Glomerular visceral epithelial cell (primary cell): ENCODE results near the gene PFKFB1.
A peak's percentile ranks its signal among the peaks of the same experiment; 100 is the strongest.

ENCODE experiments used
- DNase-seq: peaks from one replicate; pipeline ENCODE4 v3.0.0-alpha.2; 2016; ENCODE audit errors: extremely low spot score

The PFKFB1 gene

GRCh38 chrX:54922547-54922946 lies 71.4 kb downstream of the PFKFB1 start:
- no peak for DNase-seq

- DNase-seq = peak; percentile 67
Observed at GRCh38 chrX:54921427-54922021, 72.5 kb downstream of the PFKFB1 start.

DNA sequence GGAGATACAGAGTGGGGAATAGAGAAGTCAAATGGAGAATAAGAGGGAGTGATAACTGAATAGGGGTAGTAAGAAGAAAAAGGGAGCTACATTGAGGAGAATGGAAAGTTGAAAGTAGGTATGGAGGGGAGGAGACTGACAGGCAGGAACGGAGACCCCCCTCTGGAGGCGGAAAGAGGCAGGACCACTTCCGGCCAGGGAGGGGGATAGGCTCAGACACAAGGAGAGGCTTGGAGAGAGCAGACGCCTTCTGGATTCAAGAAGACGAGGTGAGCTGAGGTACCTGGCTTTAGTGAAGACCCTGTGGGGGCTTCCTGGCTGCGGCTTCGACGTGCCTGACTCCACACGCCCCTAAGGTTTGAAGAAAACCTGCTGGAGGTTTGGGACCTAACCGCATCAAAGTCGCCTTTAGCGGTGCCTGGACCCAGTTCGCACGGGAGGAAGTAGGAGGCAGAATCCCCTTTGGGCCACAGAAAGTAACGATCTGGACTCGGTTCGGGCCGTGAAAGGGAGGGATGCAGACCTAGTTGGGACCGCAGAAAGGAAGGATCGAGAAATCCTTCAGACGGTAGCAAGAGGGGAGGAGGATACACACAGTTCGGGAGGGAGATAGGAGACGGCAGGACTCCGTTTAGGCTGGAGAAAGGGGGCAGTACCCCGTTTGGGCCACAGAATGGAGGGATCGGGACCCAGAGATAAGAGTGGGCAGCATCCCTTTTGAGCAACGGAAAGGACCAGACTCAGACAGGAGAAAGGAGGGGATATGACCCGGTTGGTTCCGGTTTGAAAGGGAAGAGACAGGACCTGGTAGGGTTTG lies 73.2 kb downstream of the PFKFB1 start, which contains the start of gene TRO:
TRO (plus strand) TSS at position 215 of the 817 bp plus-strand sequence. CDS start 1,423 bp downstream, outside the sequence.
- DNase-seq = peak; percentile 24

DNA sequence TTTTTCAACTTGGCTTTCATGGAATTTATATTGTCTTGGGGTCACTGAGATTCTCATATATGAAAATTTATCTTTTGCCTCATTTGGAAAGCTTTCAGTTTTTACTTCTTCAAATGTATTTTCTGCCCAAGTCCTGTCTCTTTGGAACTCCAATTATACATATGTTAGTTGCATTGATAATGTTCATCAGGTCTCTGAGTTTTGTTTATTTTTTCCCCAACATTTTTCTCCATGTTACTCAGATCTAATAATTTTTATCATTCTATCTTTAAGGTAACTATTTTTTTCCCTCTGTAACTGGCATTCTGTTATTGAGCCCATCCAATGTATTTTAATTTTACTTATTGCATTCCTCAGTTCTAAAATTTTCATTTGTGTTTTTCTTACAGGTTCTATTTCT lies 84.0 kb downstream of the PFKFB1 start:
- no peak for DNase-seq

DNA sequence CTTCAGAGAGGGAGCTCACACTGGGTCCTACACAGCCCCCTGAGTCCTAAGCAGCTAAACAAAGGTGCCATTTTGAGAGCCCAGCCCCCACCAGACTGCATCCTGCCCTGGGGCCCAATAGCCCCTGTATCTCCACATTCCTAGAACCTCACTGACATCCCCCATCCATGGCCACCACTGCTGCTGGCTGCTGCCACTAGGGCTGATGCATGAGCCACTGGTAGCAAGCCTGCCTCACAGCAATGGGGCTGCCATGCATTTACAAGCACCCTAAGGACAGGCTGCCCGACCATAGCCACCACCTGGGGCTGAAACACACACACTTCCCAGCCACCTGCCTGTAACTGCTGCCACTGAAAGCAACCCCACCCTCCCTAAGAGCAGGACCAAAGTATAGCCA lies 99.8 kb downstream of the PFKFB1 start:
- DNase-seq = no peak

GRCh38 chrX:54891573-54891972 lies 102.4 kb downstream of the PFKFB1 start:
- DNase-seq = peak; percentile 18

DNA sequence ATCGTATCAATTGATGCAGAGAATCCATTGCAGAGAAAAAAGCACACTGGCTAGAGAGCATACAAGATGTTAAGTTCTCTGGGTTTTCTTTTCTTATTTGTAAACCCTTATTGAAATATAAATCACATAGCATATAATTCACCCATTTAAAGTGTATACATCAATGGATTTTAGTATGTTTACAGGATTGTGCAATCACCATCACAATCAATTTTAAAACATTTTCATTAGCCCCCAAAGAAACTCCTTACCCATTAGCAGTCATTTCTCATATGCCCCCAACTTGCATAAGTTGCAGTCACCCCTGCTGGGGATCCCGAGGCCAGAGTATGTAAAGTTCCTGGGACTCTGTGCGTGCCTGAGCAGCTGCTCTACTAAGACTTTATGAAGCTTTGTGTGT lies 108.2 kb downstream of the PFKFB1 start:
- DNase-seq = no peak
